Thyroid gland (tissue), 4 donors: ENCODE results near the gene RABEP2. TPM values are rescaled to one million over a fixed set of nuclear protein-coding genes. Genes with fewer than 3 reads are reported as not detected.
"Not testable (repeated sequence)": the region's sequence is repeated elsewhere in the genome, so short reads cannot be mapped to it uniquely, and the experiment has no call there.

ENCODE experiments used
- DNase-seq, 2 donors: peaks; one replicate each; pipeline ENCODE4 v3.0.0-alpha.2; 2019
- H3K27ac ChIP-seq, 3 donors: fragments of 200-600 bp; sonication (generic); 1 replicate in 2 of 3; 2 replicates in 1 of 3; pipeline ENCODE4 v1.5.1; 2016 to 2019; ENCODE audit warnings: mild to moderate bottlenecking in 1 of 3, moderate library complexity in 1 of 3
- H3K27me3 ChIP-seq: fragments of 200-600 bp; sonication (generic); one replicate; pipeline ENCODE4 v1.5.1; 2019
- H3K36me3 ChIP-seq, 2 donors: fragments of 200-600 bp; sonication (generic); one replicate each; pipeline ENCODE4 v1.5.1; 2016 to 2019
- H3K4me1 ChIP-seq, 2 donors: fragments of 200-600 bp; sonication (generic); one replicate each; pipeline ENCODE4 v1.5.1; 2017 to 2019
- H3K4me3 ChIP-seq, 3 donors: fragments of 200-600 bp; sonication (generic); replicated peaks in 1 of 3; 1 replicate in 2 of 3; 2 replicates in 1 of 3; pipeline ENCODE4 v1.5.1; 2016; ENCODE audit warnings: mild to moderate bottlenecking in 1 of 3
- H3K9me3 ChIP-seq: fragments of 200-600 bp; sonication (generic); one replicate; pipeline ENCODE4 v1.5.1; 2017
- CTCF ChIP-seq, 6 experiments: fragments of 200-600 bp in 3 of 6; fragments of 450-650 bp in 3 of 6; sonication (generic) in 3 of 6; IDR thresholded peaks; one replicate each; pipeline ENCODE4 v1.5.1; 2016 to 2019; ENCODE audit warnings: antibody characterized with exemption in 6 of 6, mild to moderate bottlenecking in 2 of 6, inconsistent platforms in 1 of 6, moderate library complexity in 1 of 6
- POLR2A ChIP-seq, 2 donors: fragments of 450-650 bp; IDR thresholded peaks; one replicate each; pipeline ENCODE4 v1.6.1; 2017; ENCODE audit warnings: antibody characterized with exemption in 2 of 2, mild to moderate bottlenecking in 2 of 2, moderate library complexity in 1 of 2
- WGBS, 2 donors: methylation state at CpG; one replicate each; pipeline ENCODE4 v1.1.5; 2017; 5-methylcytosine and 5-hydroxymethylcytosine counted together
- intact Hi-C: fragments of 100-400 bp; cut with DNase I; formaldehyde crosslinking; loops from one replicate; pipeline ENCODE4 v1.15.1; 2023
- total RNA-seq, 4 donors: library from RNA; depleted of rRNA; stranded (reverse); fragments of >200 nt; gene quantifications; one replicate each; pipeline ENCODE4 v1.2.3, GENCODE V29; 2016

The RABEP2 gene
- total RNA-seq, 4 donors from 2014 or later, result 36.7 to 55.8 (median 41.2) TPM

- Histone ChIP-seq H3K36me3 (no peaks in the 10 kb centered on the region), H3K27ac (no peak overlapping the region), H3K4me1 (no peaks in the 10 kb centered on the region), H3K27me3 (no peaks in the 10 kb centered on the region), H3K9me3 (no peaks in the 10 kb centered on the region), H3K4me3 (no peak overlapping the region)
- WGBS, 2 donors, result 94 to 95% methylated on average over 4 of the region's 4 CpGs
- DNase-seq, result no peak
- no peak for TF ChIP-seq POLR2A (IDR thresholded peaks at IDR 0.05)
- TF ChIP-seq CTCF (IDR thresholded peaks at IDR 0.05), result no peak
- intact Hi-C loops, result no loop called here
These were observed 31.7 kb downstream of the RABEP2 start for GRCh38 chr16:28893291-28893690.

GRCh38 chr16:28891964-28892890 lies 32.8 kb downstream of the RABEP2 start:
- Histone ChIP-seq H3K4me1 (no peaks in the 10 kb centered on the region), H3K27ac (no peak overlapping the region), H3K9me3 (no peaks in the 10 kb centered on the region), H3K4me3 (no peak overlapping the region), H3K36me3 (no peaks in the 10 kb centered on the region), H3K27me3 (no peaks in the 10 kb centered on the region)
- no peak for DNase-seq
- TF ChIP-seq CTCF (IDR thresholded peaks at IDR 0.05) (no peak), POLR2A (IDR thresholded peaks at IDR 0.05) (no peak)
- 81 to 82% methylated on average over 14 of the region's 14 CpGs for WGBS, 2 donors
- intact Hi-C loops, result no loop called here

- intact Hi-C loops, H3K36me3 ChIP-seq, H3K4me1 ChIP-seq, H3K4me3 ChIP-seq, DNase-seq, H3K27ac ChIP-seq, H3K9me3 ChIP-seq, H3K27me3 ChIP-seq: not testable (repeated sequence)
- WGBS, 2 donors, result 95 to 96% methylated on average over 5 of the region's 5 CpGs
These were observed 34.7 kb downstream of the RABEP2 start for GRCh38 chr16:28890355-28890754.

GRCh38 chr16:28886945-28887344 lies 38.1 kb downstream of the RABEP2 start:
- 84 to 86% methylated on average over 10 of the region's 10 CpGs for WGBS, 2 donors
- no peak for TF ChIP-seq POLR2A (IDR thresholded peaks at IDR 0.05)
- no peak for TF ChIP-seq CTCF (IDR thresholded peaks at IDR 0.05)
- Histone ChIP-seq H3K9me3 (no peaks in the 10 kb centered on the region), H3K4me1 (no peaks in the 10 kb centered on the region), H3K27ac (no peak overlapping the region), H3K4me3 (no peak overlapping the region), H3K27me3 (no peaks in the 10 kb centered on the region), H3K36me3 (no peaks in the 10 kb centered on the region)
- DNase-seq, result no peak
- intact Hi-C loops, result no loop called here

- no peak for TF ChIP-seq CTCF (IDR thresholded peaks at IDR 0.05)
- no peak for TF ChIP-seq POLR2A (IDR thresholded peaks at IDR 0.05)
- Histone ChIP-seq H3K9me3 (no peaks in the 10 kb centered on the region), H3K36me3 (no peaks in the 10 kb centered on the region), H3K27me3 (no peaks in the 10 kb centered on the region), H3K4me1 (peaks cover 7 to 11% of the 10 kb centered on the region in 2 donors), H3K4me3 (no peak overlapping the region), H3K27ac (no peak overlapping the region)
- WGBS, 2 donors, result 93 to 96% methylated on average over 6 of the region's 6 CpGs
- DNase-seq, result no peak
- intact Hi-C loops, result loop anchor here (5.0 kb wide), 1 partner anchor 58 kb away; no protein-coding TSS in a partner anchor
These were observed 41.0 kb downstream of the RABEP2 start for GRCh38 chr16:28884045-28884444.
